GM12865 (cell line): ENCODE data around the gene PUM1.

ENCODE experiments used
- DNase-seq: peaks from one replicate; pipeline ENCODE4 v3.0.0; 2010; ENCODE audit warnings: low read depth
- H3K4me3 ChIP-seq: 2 replicates; pipeline ENCODE4 v1.5.1; 2011; ENCODE audit warnings: mild to moderate bottlenecking, low read depth, low read length, control low read depth
- CTCF ChIP-seq: IDR thresholded peaks from 2 replicates; pipeline ENCODE4 v1.5.1; 2011; ENCODE audit warnings: low read length, control low read depth, low read depth, inconsistent platforms; ENCODE audit not compliant: insufficient read depth; ENCODE audit errors: missing control alignments

Gene PUM1

GRCh38 chr1:31065310-31066217, at the start of gene PUM1:
TSS of gene PUM1 (minus strand) at chr1:31065717. CDS start at chr1:31059566, 6,151 bp downstream.
- H3K4me3 ChIP-seq: peak within 1 kb of the TSS; percentile 93
- peak; percentile 12 for TF ChIP-seq CTCF
- peak; percentile 99 for DNase-seq

GRCh38 chr1:31112266-31112935, 46.9 kb upstream of the PUM1 start:
- no peak for TF ChIP-seq CTCF
- DNase-seq: no peak
- no peak overlapping the region for H3K4me3 ChIP-seq

- DNase-seq: no peak
- TF ChIP-seq CTCF: no peak
- H3K4me3 ChIP-seq: no peak overlapping the region
These were observed 45.9 kb upstream of the PUM1 start for GRCh38 chr1:31111290-31111951.

- H3K4me3 ChIP-seq: no peak overlapping the region
- no peak for DNase-seq
- TF ChIP-seq CTCF: no peak
These were observed 45.3 kb upstream of the PUM1 start for GRCh38 chr1:31110846-31111245.

- no peak for TF ChIP-seq CTCF
- no peak overlapping the region for H3K4me3 ChIP-seq
- DNase-seq: no peak
These were observed 43.3 kb upstream of the PUM1 start for GRCh38 chr1:31108861-31109260.

- TF ChIP-seq CTCF: no peak
- DNase-seq: no peak
- H3K4me3 ChIP-seq: no peak overlapping the region
These were observed 40.1 kb upstream of the PUM1 start for GRCh38 chr1:31105646-31106045.
